Posterior vena cava (tissue), 2 donors: ENCODE results near the gene ACO2. TPM values are rescaled to one million over a fixed set of nuclear protein-coding genes. Genes with fewer than 3 reads are reported as not detected.
"Not testable (repeated sequence)": the region's sequence is repeated elsewhere in the genome, so short reads cannot be mapped to it uniquely, and the experiment has no call there.

ENCODE experiments used
- DNase-seq: peaks from one replicate; pipeline ENCODE4 v3.0.0-alpha.2; 2020; ENCODE audit warnings: low spot score
- intact Hi-C, 2 donors: fragments of 100-400 bp; cut with DNase I; formaldehyde crosslinking; loops; one replicate each; pipeline versions ENCODE4 v1.14.1 to v1.14.2; 2022 to 2023
- long read RNA-seq, 2 donors: library from polyadenylated mRNA; unstranded; transcript quantifications; one replicate each; pipeline ENCODE4 v2.0.0, GENCODE V29; 2020 to 2021
- total RNA-seq, 2 donors: library from RNA; stranded (reverse); fragmentation: NEBNext Ultra II Directional; extraction: Animal tissue kit (Norgen Biotek cat#: 25700); gene quantifications; one replicate each; pipeline ENCODE4 v1.2.1, GENCODE V29; 2021
- donor health status: DM: yes; HTN: yes; CAD: no.
- donor health status: DM: yes; HTN: yes; CAD: no.

ACO2 gene
- 10 to 100 TPM; 61.4 to 63.8 TPM for total RNA-seq
- long read RNA-seq, donor 1, transcript ACO2-201 (18 exons, 2,741 nt): major isoform, 15 of 34 reads
- long read RNA-seq, donor 1, partial matches to known transcripts: 14 of 34 reads
- long read RNA-seq, donor 1, other reads (novel, unspliced or antisense): 5 of 34 reads
- long read RNA-seq, donor 2, transcript ACO2-201 (18 exons, 2,741 nt): major isoform, 159 of 230 reads
- long read RNA-seq, donor 2, partial matches to known transcripts: 51 of 230 reads
- long read RNA-seq, donor 2, other reads (novel, unspliced or antisense): 20 of 230 reads

- intact Hi-C loops: no loop called here
Measured at GRCh38 chr22:41468381-41469217, at the start of gene ACO2, which contains the start of gene PHF5A. TSS of gene ACO2 (plus strand) at chr22:41469117. CDS start at chr22:41469147, 30 bp downstream. TSS of gene PHF5A (minus strand) at chr22:41468692. CDS start at chr22:41468653, 39 bp downstream.

DNA sequence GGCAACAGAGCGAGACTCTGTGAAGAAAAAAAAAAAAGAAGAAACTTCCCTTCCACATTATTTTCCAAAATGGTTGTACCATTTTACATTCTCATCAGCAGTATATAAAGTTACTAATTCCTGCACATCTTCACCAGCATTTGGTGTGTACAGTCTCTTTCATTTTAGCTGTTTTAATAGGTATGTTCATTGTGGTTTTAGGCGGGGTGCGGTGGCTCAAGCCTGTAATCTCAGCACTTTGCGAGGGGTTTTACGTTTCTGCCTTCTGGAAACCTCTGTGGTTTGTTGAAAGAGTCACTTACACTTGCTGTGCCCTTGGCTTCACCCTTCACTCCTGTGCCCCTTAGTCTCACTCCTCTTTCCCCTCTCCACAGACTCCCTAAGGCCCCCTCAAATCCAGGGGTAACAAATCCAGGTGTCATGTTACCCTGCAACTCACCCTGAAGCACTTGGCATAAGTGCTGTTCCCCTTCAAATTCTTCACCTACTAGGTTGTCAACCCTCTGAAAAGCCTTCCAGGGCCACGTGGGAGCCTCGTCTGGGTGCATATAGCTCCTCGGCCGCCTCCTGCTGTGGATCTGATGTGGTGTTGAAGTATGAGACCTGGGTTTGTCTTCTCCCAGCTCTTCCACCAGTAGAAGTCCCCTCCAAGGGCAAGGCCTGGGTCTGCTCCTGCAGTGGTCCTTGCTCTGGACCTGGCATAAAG is 43.1 kb upstream of the ACO2 start:
- no peak for DNase-seq
- intact Hi-C loops: no loop called here

More at GRCh38 chr22:41468381-41469217, at the start of gene ACO2, which contains the start of gene PHF5A:
- peak; percentile 99 for DNase-seq

GRCh38 chr22:41429232-41429950 is 39.5 kb upstream of the ACO2 start:
- DNase-seq: no peak
- intact Hi-C loops: no loop called here

GRCh38 chr22:41429951-41430332 is 39.0 kb upstream of the ACO2 start:
- intact Hi-C loops: no loop called here
- no peak for DNase-seq

GRCh38 chr22:41431656-41432055 is 37.3 kb upstream of the ACO2 start:
- DNase-seq: no peak
- intact Hi-C loops: no loop called here

- DNase-seq, intact Hi-C loops: not testable (repeated sequence)
Measured at GRCh38 chr22:41433480-41433879, 35.4 kb upstream of the ACO2 start.

- intact Hi-C loops, DNase-seq: not testable (repeated sequence)
Measured at GRCh38 chr22:41434361-41435003, 34.4 kb upstream of the ACO2 start.

DNA sequence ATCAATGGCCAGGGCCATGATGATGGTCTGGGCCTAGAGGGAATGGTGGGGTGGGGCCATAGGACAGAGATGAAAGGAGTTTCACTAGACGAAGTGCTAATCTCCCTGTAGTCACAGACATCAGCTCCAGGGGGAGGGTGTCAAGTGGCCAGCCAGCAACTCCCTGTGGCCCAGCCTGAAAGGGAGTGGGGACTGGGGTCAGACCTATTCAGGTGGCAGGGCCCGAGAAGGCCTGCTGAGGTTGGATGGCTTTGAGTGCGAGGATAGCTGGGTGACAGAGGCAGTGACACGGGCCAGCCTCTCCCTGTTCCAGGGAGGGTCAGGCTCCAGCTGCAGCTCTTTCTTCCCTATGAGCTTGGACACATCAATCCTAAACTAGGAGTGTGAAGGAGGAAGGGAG is 33.4 kb upstream of the ACO2 start:
- DNase-seq: no peak
- intact Hi-C loops: no loop called here

- intact Hi-C loops: no loop called here
Measured at GRCh38 chr22:41436322-41437113, 32.4 kb upstream of the ACO2 start.

GRCh38 chr22:41437198-41437597 is 31.7 kb upstream of the ACO2 start:
- DNase-seq: no peak

More at GRCh38 chr22:41436322-41437113, 32.4 kb upstream of the ACO2 start:
- DNase-seq: no peak

DNA sequence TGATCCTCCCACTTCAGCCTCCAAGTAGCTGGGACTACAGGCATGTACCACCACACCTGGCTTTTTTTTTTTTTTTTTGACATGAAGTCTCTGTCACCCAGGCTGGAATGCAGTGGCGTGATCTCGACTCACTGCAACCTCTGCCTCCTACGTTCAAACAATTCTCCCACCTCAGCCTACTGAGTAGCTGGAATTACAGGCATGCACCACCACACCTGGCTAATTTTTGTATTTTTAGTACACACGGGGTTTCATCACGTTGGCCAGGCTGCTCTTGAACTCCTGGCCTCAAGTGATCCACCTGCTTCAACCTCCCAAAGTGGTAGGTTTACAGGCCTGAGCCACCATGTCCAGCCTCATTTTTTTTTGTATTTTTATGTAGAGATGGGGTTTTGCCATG is 28.4 kb upstream of the ACO2 start:
- DNase-seq, intact Hi-C loops: not testable (repeated sequence)

More at GRCh38 chr22:41437198-41437597, 31.7 kb upstream of the ACO2 start:
- intact Hi-C loops: no loop called here

DNA sequence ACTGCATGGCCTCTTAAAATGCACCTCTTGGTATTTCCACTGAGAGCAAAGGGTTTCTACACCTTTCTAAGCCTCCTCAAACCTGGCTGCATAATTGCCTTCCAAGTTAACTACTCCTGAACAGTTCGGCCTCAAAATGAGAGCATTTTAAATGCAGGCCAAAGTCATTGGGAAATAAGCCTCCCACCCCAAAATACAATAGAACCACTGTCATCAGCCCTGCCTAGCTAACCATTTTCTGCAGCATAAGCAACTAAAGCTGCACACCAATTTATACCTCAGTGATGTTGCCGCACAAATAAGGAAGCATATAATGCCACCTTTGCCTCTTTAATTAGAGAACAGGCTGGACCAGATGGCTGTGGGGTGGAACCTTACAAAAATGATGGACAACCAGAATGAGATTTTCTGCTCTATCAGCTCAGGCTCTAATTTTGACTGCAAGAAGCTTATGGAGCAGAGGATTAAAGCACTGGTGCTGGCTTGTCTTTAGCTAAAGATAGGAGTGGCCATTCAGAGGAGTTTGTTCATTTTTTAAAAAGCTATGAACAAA is 26.6 kb upstream of the ACO2 start:
- no peak for DNase-seq
- intact Hi-C loops: no loop called here

- intact Hi-C loops: no loop called here
- peak; percentile 96 for DNase-seq
Measured at GRCh38 chr22:41444360-41445128, 24.4 kb upstream of the ACO2 start.

GRCh38 chr22:41445129-41446056 is 23.5 kb upstream of the ACO2 start:
- intact Hi-C loops: no loop called here

DNA sequence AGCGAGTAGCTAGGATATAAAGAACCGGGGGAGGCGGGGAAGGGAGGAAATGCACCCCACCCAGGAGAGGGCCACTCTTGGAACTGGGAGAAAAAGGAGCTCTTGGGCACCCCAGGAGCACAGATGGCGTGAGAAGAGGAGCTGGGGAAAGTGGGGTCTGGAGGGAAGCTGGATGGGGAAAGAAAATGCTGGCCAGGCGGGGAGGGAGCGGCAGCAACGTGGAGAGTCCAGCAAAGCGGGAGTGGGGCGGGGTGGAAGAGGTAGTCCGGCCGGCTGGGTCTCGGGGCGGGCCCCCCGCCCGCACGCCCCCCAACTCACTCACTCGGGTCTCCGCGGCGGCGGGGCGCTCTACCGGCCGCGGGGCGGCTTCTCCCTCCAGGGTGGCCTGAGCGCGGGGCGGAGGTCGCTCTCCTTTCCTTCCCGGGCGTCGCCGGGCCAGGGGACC is 22.8 kb upstream of the ACO2 start:
- DNase-seq: peak; percentile 82
- intact Hi-C loops: no loop called here

More at GRCh38 chr22:41445129-41446056, 23.5 kb upstream of the ACO2 start:
- DNase-seq: no peak
